Inflammatory macrophage treated with lipopolysaccharide for 1 hour (primary cell): ENCODE results near the gene C19orf33.
A peak's percentile ranks its signal among the peaks of the same experiment; 100 is the strongest.
"Not testable (repeated sequence)": the region's sequence is repeated elsewhere in the genome, so short reads cannot be mapped to it uniquely, and the experiment has no call there.

Experiments
- DNase-seq, 2 donors: peaks; one replicate each; pipeline ENCODE4 v3.0.0-alpha.2; 2020 to 2022

Gene C19orf33

GRCh38 chr19:38309615-38310278 lies 5.7 kb downstream of the C19orf33 start:
- no peak for DNase-seq

GRCh38 chr19:38310279-38310670 lies 6.2 kb downstream of the C19orf33 start:
- no peak for DNase-seq

- no peak for DNase-seq
Measured at GRCh38 chr19:38310986-38311385, 6.9 kb downstream of the C19orf33 start.

DNA sequence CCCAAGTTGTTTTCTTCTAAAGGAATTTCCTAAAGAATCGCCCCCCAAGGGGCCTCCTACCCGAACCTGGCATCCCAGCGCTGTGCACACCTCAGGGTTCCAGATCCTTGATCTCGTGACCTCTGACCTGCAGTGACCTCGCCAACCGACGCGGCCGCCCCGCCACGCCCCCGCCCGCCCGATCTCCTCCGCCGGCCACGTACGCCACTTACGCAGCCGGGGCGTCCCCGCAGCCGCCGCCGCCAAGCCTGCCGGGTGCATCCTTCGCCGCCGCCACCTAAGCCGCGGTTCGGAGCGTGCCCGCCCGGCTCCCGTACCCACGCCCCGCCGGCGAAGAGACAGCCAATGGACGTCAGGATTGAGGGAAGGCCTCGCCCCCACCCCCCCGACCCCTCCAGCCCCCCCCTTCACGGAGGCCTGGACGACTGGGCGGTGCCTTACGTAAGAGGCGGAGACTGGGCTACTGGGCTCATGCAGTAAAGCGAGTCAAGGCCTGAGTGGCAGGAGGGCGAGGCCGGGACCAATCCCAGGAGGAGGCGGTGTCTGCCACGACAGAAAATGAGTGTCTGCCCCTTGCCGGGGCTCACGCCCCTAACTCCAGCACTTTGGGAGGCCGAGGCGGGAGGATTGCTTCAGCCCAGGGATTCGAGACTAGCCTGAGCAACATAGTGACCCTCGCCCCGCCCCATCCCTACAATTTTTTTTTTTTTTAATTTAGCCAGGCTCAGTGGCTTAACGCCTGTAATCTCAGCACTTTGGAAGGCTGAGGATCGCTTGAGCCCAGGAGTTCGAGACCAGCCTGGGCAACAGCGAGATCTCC lies 11.8 kb downstream of the C19orf33 start, which contains the start of gene YIF1B:
TSS of gene YIF1B (minus strand) at position 291 of the 820 bp plus-strand sequence. CDS start at position 261, 30 bp downstream.
- peak; percentile 94 to 95 for DNase-seq

DNA sequence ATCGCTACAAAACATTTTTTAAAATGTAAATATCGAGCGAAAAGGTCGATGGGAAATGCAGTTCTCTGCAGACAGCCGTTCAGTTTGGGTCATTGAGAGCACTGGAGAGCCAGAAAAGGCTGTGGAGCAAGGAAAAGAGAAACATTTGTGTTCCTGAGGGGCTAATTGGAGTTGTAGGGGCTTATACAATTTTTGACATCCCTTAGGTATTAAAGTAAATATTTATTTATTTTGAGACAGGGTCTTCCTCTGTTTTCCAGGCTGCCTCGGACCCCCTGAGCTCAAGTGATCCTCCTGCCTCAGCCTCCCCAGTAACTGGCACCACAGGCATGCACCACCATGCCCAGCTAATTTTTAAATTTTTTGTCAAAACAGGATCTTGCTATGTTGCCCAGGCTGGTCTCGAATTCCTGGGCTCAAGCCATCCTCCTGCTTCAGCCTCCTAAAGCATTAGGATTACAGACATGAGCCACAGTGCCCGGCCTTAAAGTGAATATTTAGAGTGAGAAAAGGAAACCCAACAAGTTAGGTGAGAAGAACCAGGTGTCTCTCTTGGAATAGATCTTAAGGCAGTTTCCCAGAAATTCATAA lies 12.5 kb downstream of the C19orf33 start:
- no peak for DNase-seq

GRCh38 chr19:38317104-38317612 lies 13.1 kb downstream of the C19orf33 start:
- peak; percentile 35 to 40 for DNase-seq

DNA sequence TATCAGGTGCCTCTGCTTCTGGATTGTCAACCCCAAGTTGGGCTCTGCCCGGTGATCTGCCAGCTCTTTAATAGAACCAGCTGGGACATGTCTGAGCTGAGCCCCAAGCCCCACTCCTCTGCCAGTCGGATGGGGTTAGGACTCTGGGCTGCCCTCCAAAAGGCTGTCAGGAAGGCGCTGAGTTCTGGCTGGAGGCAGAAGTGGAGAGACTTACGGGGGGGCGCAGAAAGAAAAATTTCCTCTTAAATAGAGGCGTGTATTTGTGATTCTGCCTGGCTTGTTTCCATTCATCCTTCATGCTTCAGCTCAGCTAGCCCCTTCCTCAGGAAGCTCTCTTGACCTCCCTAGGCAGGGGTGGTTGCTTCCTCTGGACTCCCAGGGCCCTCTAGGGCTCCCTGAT lies 14.6 kb downstream of the C19orf33 start:
- no peak for DNase-seq

GRCh38 chr19:38319421-38320258 lies 15.6 kb downstream of the C19orf33 start, which contains the start of gene KCNK6:
Gene KCNK6, plus strand, starts transcription at chr19:38319845. Its CDS starts 106 bp downstream, at chr19:38319951.
- DNase-seq, result peak; percentile 35 to 40

- DNase-seq, result no peak
Measured at GRCh38 chr19:38320969-38321339, 16.9 kb downstream of the C19orf33 start.

DNA sequence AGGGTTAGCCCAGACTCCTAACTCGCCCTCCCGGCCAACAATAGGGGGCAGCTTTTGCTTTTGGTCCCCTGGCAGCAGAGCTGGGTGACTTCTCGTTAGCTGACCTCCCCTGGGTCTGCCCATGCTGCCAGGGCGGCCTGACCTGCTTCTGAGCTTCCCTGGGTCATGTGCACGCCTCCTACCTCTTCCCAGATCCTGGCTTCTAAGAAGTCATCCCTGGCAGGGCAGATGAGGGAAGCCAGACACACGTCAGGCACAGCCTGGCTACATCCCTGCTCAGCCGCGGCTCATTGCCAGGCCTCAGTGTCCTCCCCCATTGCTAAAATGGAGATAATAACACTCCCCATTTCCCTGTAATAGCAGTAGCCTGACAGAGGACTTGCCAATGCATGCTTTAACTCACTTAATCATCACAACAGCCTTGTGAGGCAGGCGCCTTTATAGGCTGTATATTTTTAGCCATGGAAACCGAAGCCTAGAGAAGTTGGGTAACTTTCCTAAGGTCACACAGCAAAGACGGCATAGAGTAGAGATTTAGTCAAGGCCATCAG lies 17.7 kb downstream of the C19orf33 start:
- DNase-seq, result peak in 1 of 2 donors; percentile 21

- DNase-seq, result peak; percentile 34 to 46
Measured at GRCh38 chr19:38323291-38323690, 19.2 kb downstream of the C19orf33 start.

- no peak for DNase-seq
Measured at GRCh38 chr19:38324431-38324830, 20.4 kb downstream of the C19orf33 start.

DNA sequence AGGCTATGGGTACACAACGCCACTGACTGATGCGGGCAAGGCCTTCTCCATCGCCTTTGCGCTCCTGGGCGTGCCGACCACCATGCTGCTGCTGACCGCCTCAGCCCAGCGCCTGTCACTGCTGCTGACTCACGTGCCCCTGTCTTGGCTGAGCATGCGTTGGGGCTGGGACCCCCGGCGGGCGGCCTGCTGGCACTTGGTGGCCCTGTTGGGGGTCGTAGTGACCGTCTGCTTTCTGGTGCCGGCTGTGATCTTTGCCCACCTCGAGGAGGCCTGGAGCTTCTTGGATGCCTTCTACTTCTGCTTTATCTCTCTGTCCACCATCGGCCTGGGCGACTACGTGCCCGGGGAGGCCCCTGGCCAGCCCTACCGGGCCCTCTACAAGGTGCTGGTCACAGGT lies 22.5 kb downstream of the C19orf33 start:
- DNase-seq, result no peak

DNA sequence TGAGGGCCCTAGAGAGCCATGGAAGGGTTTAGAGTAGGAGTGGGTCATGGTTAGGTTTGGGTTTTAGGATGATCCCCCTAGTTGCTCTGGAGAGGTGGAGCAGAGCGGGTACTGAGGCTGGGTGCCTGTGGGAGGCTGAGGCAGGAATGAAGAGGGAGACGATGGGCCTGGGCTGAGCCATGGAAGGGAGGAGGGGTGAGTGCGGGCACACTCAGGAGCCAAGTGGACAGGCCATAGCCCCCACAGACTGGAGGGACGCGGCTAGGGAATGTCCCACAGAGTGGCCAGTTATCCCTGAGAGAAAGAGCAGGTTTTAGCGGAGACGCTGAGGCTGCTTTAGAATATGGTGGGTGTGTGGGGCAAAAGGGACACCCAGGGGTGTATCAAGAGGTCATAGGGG lies 25.6 kb downstream of the C19orf33 start:
- DNase-seq, result no peak

DNA sequence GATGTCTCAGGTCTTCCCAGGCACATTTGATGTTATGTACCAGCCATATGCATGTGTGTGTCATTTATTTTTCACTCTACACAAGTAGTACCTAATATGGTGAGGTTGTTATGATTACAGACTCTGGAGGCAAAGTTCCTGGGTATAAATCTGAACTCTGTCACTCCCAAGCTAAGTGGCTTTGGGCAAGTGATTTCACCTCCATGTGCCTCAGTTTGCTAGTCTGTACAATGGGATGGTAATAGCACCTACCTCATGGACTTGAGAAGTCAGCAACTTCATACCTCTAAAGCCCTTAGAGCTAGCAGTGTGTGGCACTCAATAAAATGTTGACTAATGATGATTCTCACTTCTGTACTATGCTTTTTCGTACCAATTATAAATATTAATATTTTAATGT lies 27.7 kb downstream of the C19orf33 start:
- DNase-seq, result no peak

DNA sequence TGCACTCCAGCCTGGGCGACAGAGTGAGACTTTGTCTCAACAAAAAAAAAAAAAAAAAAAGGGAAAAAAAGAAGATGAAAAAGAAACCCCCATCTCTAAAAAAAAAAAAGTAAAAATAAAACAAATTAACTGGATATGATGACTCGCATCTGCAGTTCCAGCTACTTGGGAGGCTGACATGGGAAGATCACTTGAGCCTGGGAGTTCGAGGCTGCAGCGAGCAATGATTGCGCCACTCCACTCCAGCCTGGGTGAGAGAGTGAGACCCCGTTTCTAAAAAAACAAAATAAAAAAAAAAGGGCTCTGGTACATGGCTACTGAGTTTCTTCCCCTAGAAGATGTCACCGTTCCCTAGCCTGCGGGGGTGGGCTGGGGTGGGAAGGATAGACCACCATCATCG lies 29.2 kb downstream of the C19orf33 start:
- DNase-seq, result no peak

- DNase-seq, result peak; percentile 96 to 98
Measured at GRCh38 chr19:38335949-38336637, 32.0 kb downstream of the C19orf33 start.

- peak; percentile 98 to 99 for DNase-seq
Measured at GRCh38 chr19:38336638-38337359, 32.7 kb downstream of the C19orf33 start.

GRCh38 chr19:38337360-38337653 lies 33.3 kb downstream of the C19orf33 start:
- DNase-seq, result no peak

DNA sequence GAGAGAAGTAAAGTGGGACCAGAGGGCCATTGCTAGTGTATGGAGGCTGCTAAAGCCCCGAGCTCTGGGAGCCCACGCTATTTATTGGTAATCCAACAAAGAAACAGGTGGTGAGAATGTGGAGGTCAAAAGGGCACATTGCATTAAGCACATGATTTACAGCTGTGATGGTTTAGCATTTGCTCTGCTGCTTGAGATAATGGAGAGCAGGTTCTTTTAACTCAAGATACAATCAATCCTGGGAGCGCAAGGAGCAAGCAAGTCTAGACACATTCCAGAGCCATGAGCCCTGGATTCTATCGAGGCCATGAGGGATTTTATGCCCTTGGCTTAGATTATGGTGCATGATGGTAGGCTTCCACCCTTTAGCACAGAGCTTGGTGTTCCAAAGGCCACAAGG lies 35.0 kb downstream of the C19orf33 start:
- DNase-seq, result not testable (repeated sequence)

DNA sequence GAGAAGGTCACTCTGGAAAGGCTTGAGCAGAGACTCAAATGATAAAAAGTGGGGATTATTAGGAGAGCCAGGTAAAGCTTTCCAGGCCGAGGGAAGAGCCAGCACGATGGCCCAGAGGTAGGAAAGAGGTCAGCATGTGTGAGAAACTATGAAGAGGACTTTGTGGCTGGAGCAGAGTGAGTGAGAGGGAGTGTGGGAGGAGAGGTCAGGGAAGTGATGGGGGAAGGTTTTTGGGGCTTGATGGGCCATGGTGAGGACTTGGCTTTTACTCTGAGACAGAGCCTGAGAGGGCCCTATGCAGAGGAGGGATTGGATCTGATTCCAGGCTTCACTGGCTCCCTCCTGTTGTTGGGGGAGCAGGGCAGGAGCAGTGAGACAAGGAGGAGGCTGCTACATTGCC lies 36.9 kb downstream of the C19orf33 start:
- DNase-seq, result no peak
